WERI-Rb-1 (cell line): ENCODE measurements around the gene RNF167.
"Not testable (repeated sequence)": the region's sequence is repeated elsewhere in the genome, so short reads cannot be mapped to it uniquely, and the experiment has no call there.

Experiments used
- DNase-seq: peaks from one replicate; pipeline ENCODE4 v3.0.0-alpha.2; 2020
- H3K27ac ChIP-seq: fragments of 250-450 bp; sonication (Bioruptor Pico); 2 replicates; pipeline ENCODE4 v1.5.1; 2020; ENCODE audit warnings: mild to moderate bottlenecking, moderate library complexity
- H3K27me3 ChIP-seq: fragments of 250-450 bp; sonication (Bioruptor Pico); 2 replicates; pipeline ENCODE4 v1.5.1; 2021; ENCODE audit warnings: mild to moderate bottlenecking, low read depth, moderate library complexity; ENCODE audit not compliant: insufficient read depth, severe bottlenecking
- H3K36me3 ChIP-seq: fragments of 250-450 bp; sonication (Bioruptor Pico); 2 replicates; pipeline ENCODE4 v1.5.1; 2020; ENCODE audit warnings: mild to moderate bottlenecking, moderate library complexity
- H3K4me3 ChIP-seq: 2 replicates; pipeline ENCODE4 v1.5.1; 2011; ENCODE audit warnings: low read depth, mild to moderate bottlenecking, control low read depth, low read length
- H3K9me3 ChIP-seq: fragments of 250-450 bp; sonication (Bioruptor Pico); 2 replicates; pipeline ENCODE4 v1.5.1; 2021; ENCODE audit warnings: mild to moderate bottlenecking, moderate library complexity; ENCODE audit not compliant: severe bottlenecking
- CTCF ChIP-seq: IDR thresholded peaks from 2 replicates; pipeline ENCODE4 v1.5.1; 2011; ENCODE audit warnings: low read depth, mild to moderate bottlenecking, control low read depth, inconsistent platforms, low read length

The RNF167 gene

GRCh38 chr17:4921320-4921719 is 18.7 kb upstream of the RNF167 start:
- DNase-seq, result no peak

GRCh38 chr17:4926577-4927335 is 13.3 kb upstream of the RNF167 start:
- DNase-seq, H3K27me3 ChIP-seq, H3K4me3 ChIP-seq, H3K9me3 ChIP-seq, H3K27ac ChIP-seq, H3K36me3 ChIP-seq: not testable (repeated sequence)

More at GRCh38 chr17:4921320-4921719, 18.7 kb upstream of the RNF167 start:
- Histone ChIP-seq H3K36me3 (no peaks in the 10 kb centered on the region), H3K27ac (no peak overlapping the region), H3K9me3 (no peaks in the 10 kb centered on the region), H3K27me3 (no peaks in the 10 kb centered on the region), H3K4me3 (no peak overlapping the region)
- no peak for TF ChIP-seq CTCF

GRCh38 chr17:4928881-4929280 is 11.2 kb upstream of the RNF167 start:
- H3K9me3 ChIP-seq, result no peaks in the 10 kb centered on the region
- no peak for DNase-seq
- H3K4me3 ChIP-seq, result no peak overlapping the region
- TF ChIP-seq CTCF, result no peak
- H3K27ac ChIP-seq, result no peak overlapping the region
- no peaks in the 10 kb centered on the region for H3K27me3 ChIP-seq
- H3K36me3 ChIP-seq, result no peaks in the 10 kb centered on the region

DNA sequence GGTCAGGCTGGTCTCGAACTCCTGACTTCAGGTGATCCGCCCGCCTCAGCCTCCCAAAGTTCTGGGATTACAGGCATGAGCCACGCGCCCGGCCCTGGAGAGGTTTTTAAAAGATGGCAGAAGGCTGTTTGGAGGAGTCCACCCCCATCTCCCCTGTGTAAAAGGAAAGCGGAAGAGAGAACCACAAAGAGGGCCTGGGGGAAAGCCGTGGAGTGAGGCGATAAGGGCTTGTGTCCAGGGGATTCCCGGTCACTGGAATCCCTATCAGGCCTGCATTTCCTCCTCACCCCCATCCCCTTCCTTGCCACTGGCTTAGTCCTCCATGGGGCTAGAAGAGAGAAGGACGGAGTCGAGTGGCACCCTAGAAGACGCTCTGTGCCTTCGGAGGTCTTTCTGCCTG is 8.1 kb upstream of the RNF167 start, which contains the start of gene GP1BA:
Gene GP1BA (plus strand): TSS at position 315 of the 400 bp plus-strand sequence. CDS start 328 bp downstream, outside the sequence.
- Histone ChIP-seq H3K36me3 (no peaks in the 10 kb centered on the region; the same call in none of the 2 replicates), H3K27ac (no peak within 1 kb of the TSS)
- no peak for DNase-seq

DNA sequence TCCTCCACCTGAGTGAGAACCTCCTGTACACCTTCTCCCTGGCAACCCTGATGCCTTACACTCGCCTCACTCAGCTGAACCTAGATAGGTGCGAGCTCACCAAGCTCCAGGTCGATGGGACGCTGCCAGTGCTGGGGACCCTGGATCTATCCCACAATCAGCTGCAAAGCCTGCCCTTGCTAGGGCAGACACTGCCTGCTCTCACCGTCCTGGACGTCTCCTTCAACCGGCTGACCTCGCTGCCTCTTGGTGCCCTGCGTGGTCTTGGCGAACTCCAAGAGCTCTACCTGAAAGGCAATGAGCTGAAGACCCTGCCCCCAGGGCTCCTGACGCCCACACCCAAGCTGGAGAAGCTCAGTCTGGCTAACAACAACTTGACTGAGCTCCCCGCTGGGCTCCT is 7.3 kb upstream of the RNF167 start:
- Histone ChIP-seq H3K9me3 (no peaks in the 10 kb centered on the region), H3K4me3 (no peak overlapping the region), H3K27ac (no peak overlapping the region), H3K36me3 (peaks cover 7% of the 10 kb centered on the region), H3K27me3 (no peaks in the 10 kb centered on the region)
- TF ChIP-seq CTCF, result no peak
- DNase-seq, result no peak

More for the DNA sequence above, 8.1 kb upstream of the RNF167 start, which contains the start of gene GP1BA:
- TF ChIP-seq CTCF, result no peak
- Histone ChIP-seq H3K27me3 (no peaks in the 10 kb centered on the region), H3K9me3 (no peaks in the 10 kb centered on the region), H3K4me3 (no peak within 1 kb of the TSS)

- no peaks in the 10 kb centered on the region for H3K9me3 ChIP-seq
- no peak overlapping the region for H3K27ac ChIP-seq
- no peak for DNase-seq
- H3K36me3 ChIP-seq, result peaks cover 16% of the 10 kb centered on the region
- H3K4me3 ChIP-seq, result no peak overlapping the region
- no peak for TF ChIP-seq CTCF
- H3K27me3 ChIP-seq, result no peaks in the 10 kb centered on the region
Observed at GRCh38 chr17:4933646-4934045, 6.4 kb upstream of the RNF167 start.
